Activated CD8-positive, alpha-beta memory T cell treated with anti-CD3 and anti-CD28 coated beads, Interleukin-2, amount 50 U/mL, for 24 hours (primary cell): ENCODE data around the gene CEP89.
"Not testable (repeated sequence)": the region's sequence is repeated elsewhere in the genome, so short reads cannot be mapped to it uniquely, and the experiment has no call there.

Experiments used
- DNase-seq: peaks from one replicate; pipeline ENCODE4 v3.0.0-alpha.2; 2020; ENCODE audit errors: extremely low read depth

The CEP89 gene

DNA sequence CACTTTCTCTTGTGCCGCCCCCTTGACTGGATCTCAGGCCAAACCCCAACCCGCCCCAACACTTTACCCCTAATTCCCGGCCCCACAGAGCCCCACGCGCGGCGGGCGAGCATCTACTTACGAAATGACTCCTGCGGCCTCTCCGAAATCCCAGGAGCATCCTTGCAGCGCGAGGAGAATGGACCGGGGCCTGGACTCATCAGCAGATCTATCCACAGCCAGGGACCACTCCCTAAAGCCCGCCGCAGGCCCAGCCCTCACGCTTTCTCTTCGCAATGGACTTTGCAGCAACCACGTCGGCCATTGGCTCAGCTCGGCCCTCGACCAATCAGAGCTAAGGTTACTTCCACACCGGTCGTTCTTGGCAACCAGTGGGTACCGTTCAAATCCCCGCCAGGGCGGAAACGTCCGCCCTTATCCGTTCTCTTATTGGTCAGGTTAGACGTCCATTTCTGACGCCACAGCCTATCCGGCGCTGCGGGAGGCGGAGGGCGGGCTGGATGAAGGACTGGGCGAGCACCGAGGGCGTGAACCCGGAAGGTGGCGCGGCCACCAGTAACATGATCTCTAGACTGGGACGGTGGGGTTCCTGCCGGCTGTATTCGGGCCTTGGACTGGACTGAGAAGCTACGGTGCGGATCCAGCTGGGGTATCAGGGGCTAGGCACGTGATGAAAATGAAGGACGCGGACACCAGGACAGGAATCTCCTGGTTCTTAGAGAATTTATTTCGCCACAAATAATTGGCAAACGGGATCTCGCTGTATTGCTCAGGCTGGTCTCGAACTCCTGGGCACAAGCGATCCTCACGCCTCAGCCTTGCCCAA is at the start of gene CEP89, which contains the start of gene FAAP24:
Gene CEP89, minus strand, starts transcription at position 244 of the 826 bp plus-strand sequence. Its CDS starts 84 bp downstream, at position 160.
Gene FAAP24, plus strand, starts transcription at position 528 of the 826 bp plus-strand sequence. CDS start 955 bp downstream, outside the sequence.
- peak; percentile 96 for DNase-seq

- DNase-seq, result not testable (repeated sequence)
These were observed 39.1 kb upstream of the CEP89 start for GRCh38 chr19:33010891-33011290.

GRCh38 chr19:33008738-33009137 is 37.0 kb upstream of the CEP89 start:
- no peak for DNase-seq

DNA sequence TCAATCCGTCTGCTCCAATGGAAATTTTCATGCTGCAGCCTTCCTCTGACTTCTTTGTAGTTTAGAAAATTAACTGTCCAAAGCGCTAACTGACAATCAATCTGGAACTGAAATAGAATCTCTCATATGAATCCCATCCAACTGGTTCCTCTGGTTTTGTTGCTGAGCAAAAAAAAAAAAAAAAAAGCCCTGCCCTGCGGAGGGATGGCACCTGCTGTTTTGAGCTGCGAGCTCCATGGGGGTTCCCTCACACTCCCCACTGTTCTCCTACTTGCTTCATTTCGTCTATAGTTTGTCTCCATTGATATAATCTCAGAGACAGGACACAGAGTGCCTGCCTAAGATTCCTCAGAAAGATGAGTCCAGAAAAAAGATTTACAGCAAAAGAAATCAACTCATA is 33.7 kb upstream of the CEP89 start:
- DNase-seq, result no peak

GRCh38 chr19:33003424-33004024 is 31.8 kb upstream of the CEP89 start:
- not testable (repeated sequence) for DNase-seq

GRCh38 chr19:33002126-33002865 is 30.5 kb upstream of the CEP89 start:
- not testable (repeated sequence) for DNase-seq

- DNase-seq, result no peak
These were observed 29.2 kb upstream of the CEP89 start for GRCh38 chr19:33000910-33001309.

DNA sequence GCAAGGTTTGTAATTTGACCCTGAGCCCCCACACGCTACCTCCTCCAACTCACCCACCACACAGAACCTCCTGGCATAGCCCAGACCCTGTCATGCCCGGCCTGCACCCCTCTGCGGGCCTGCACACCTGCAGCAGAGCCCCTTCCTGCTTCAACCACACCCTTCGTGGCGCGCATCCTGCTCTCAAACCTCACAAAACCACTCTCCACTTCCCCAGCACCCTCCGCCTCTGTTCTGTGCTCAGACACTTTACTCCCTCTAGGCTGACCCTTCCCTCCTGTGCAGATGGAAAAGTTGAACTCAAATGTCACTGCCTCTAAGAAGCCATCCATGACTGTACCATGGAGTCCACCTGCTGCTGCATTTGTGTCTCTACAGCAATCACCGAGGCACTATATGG is 28.8 kb upstream of the CEP89 start:
- no peak for DNase-seq

- no peak for DNase-seq
These were observed 27.0 kb upstream of the CEP89 start for GRCh38 chr19:32998722-32999121.

- DNase-seq, result no peak
These were observed 26.1 kb upstream of the CEP89 start for GRCh38 chr19:32997716-32998355.

DNA sequence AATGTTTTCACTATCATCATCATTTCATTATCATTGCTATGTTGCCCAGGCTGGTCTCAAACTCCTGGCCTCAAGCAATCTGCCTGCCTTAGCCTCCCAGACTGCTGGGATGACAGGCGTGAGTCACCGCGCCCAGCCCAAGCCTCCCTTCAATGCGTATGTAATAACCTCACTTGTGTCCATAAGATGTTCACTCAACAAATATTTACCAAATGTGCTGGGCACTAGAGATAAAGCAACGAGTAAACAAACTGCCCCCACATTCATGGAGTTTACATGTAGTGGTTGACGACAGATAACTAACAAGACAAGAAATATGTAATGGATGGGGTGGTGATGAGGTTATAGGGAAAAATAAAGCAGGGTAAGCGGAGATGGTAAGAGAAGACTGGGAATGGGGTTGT is 25.3 kb upstream of the CEP89 start:
- not testable (repeated sequence) for DNase-seq

DNA sequence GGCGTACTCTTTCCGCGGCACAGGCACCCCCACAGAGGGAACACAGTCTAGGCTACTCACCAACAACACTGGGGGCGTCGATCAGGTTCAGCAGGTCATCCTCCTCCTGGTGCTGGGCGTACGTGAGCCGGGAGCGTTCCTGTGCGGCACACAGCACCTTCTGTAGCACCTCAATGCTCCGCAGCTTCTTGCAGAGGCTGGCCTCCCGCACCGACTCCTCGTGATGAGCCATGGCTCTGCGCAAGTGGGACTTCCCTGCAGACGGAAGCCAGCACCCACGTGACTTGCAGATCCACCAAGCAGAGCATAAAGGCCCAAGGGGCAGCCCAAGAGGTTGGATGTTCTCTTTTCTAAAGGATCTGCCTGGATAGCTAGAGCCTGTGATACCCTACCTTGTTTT is 24.2 kb upstream of the CEP89 start:
- DNase-seq, result not testable (repeated sequence)

DNA sequence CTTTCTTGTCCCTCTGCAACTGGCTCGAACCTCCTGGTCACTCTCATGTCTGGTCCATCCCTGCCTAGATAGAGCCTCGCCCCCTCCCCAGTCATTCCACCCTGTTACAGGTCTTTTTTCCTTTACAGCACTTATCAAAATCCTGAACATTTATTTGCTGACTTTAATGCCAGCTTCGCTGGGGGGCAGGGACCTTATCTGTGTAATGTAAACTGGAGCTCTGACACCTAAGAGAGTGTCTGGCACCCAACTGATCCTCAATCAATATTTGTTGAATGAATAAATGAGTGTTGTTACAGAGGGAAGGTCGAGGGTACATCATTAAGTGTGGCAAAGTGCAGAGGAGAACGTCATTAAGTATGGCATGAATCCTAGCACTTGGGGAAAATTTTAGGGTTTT is 17.0 kb upstream of the CEP89 start:
- DNase-seq, result no peak

GRCh38 chr19:32988254-32988653 is 16.5 kb upstream of the CEP89 start:
- DNase-seq, result not testable (repeated sequence)

DNA sequence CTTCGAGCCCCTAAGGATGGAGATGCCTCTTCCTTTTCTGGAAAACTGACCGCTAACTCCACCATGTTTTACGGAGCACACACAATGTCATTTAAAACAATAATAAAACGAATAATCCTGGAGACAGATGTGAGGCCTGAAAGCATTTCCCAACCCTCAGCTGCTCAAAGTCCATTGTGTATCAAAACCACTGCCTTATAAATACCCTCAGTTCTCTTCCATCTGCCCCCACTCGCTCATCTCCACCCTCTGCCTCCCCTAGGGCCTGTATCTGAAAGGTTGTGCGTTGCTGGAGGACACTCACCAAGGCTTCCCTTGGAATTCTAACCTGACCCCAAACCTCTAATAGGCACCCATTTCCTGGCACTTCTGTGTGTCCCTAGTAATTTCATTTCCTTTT is 10.7 kb upstream of the CEP89 start:
- not testable (repeated sequence) for DNase-seq

DNA sequence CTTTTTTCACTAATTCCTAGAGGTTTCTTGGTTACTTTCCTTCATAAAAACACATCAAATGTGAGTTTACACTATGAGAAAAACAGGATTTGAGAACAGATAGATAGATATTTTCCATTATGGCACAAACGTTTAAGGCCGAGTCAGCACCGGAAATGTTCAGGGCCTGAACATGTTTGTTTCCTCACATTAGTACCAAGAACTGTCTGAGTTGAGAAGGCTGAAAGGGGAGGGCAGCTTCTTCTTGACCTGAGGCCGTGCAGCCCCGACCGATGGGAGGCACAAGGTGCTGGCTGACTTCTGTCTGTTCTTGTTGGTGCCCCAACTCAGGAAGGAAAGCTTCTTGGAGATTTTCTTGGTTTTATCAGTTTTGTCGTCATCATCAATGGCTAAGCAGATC is 8.0 kb upstream of the CEP89 start:
- not testable (repeated sequence) for DNase-seq

DNA sequence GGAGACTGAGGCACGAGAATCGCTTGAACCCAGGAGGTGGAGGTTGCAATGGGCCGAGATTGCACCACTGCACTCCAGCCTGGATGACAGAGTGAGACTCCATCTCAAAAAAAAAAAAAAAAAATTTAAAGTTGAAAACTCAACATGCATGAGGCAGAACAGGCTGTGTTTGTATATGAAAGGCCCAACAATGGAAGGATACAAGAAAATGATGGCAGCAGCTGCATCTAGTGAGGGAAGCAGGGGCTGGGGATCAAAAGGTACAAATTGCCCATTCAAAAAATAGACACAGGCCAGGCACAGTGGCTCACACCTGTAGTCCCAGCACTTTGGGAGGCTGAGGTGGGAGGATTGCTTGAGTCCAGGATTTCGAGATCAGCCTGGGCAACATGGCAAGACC is 6.1 kb upstream of the CEP89 start:
- not testable (repeated sequence) for DNase-seq

DNA sequence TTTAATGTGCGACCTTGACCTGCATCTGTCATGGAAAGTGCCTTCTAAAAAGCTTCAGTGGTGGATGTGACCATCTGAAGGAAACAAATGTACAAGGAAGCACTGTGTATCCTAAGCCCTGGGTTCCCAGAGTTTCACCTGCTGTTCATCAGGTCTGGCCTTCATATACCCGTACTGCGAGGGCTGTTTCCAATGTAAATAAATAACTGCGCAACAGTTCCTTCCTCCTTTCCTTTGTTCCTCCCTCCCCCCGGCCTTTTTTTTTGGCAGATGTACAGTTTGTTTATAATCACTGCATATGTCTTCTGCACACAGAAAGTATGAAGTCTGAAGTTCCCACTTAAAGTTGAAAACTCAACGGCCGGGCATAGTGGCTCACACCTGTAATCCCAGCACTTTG is 5.5 kb upstream of the CEP89 start:
- DNase-seq, result no peak

- peak; percentile 28 for DNase-seq
These were observed 4.6 kb upstream of the CEP89 start for GRCh38 chr19:32976223-32976805.

- DNase-seq, result no peak
These were observed 654 bp downstream of the CEP89 start for GRCh38 chr19:32971012-32971595.

DNA sequence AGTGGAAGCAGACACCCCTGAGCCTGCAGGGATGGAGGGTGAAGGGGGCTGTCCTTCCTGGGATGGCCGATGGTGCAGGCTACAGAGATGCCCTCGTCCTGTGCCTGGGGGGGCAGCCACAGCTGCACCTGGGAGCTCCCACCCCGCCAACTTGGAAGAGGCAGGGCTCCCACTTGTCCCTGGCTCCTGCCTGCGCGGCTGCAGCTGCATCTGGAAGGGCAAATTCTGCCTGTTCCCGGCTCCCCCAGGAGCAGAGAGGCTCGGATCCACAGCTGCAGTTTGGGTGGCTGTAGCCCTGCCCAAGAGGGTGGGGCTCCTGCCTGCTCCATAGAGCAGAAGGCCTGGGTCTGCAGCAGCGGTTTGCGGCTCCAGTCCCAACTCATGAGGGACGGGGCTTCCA is 2.2 kb downstream of the CEP89 start:
- no peak for DNase-seq
